ENCODE measurements around the gene GNB5. TPM values are rescaled to one million over a fixed set of nuclear protein-coding genes. Genes with fewer than 3 reads are reported as not detected.
"Not testable (repeated sequence)": the region's sequence is repeated elsewhere in the genome, so short reads cannot be mapped to it uniquely, and the experiment has no call there.

Gene GNB5
- total RNA-seq, 2 donors from 2014 or later = 30.1 to 38.5 TPM

DNA sequence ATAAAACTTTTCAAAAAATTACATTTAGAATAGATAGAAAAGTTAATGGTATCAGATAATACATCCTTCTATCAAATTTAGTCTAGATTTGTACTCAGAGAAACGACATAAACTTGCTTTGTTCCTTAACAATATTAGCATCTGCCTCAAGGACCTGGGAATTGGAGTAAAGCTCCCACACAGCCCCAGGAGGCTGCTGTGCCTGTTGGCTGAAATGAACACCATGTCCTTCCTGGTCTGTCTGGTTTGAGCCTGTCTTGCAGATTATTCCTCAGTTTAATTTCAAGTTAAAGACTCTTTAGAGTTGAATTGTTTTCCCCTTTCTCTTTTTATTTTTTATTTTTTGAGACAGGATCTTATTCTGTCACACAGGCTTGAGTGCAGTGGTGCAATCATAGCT is 19.4 kb downstream of the GNB5 start:
- H3K9me3 ChIP-seq = no peaks in the 10 kb centered on the region
- H3K27me3 ChIP-seq = no peaks in the 10 kb centered on the region
- H3K4me1 ChIP-seq = no peaks in the 10 kb centered on the region
- H3K27ac ChIP-seq = no peak overlapping the region
- H3K36me3 ChIP-seq = no peaks in the 10 kb centered on the region
- TF ChIP-seq CTCF (IDR thresholded peaks at IDR 0.05) = no peak
- H3K4me3 ChIP-seq = no peak overlapping the region
- DNase-seq (ENCODE audit: low spot score) = no peak

GRCh38 chr15:52171386-52171785 is 19.8 kb downstream of the GNB5 start:
- Histone ChIP-seq H3K27me3 (no peaks in the 10 kb centered on the region), H3K4me3 (no peak overlapping the region), H3K4me1 (no peaks in the 10 kb centered on the region), H3K27ac (no peak overlapping the region), H3K36me3 (no peaks in the 10 kb centered on the region), H3K9me3 (no peaks in the 10 kb centered on the region)
- no peak for TF ChIP-seq CTCF (IDR thresholded peaks at IDR 0.05)
- no peak for DNase-seq (ENCODE audit: low spot score)

DNA sequence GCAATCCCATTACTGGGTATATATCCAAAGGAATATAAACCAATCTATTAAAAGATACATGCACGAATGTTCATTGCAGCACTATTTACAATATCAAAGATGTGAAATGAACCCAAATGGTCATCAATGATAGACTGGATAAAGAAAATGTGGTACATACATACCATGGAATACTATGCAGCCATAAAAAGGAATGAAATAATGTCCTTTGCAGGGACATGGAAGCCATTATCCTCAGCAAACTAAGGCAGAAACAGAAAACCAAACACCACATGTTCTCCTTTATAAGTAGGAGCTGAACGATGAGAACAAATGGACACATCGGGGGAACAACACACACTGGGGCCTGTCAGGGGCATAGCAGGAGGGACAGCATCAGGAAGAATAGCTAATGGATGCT is 21.0 kb downstream of the GNB5 start:
- not testable (repeated sequence) for H3K4me3 ChIP-seq; H3K9me3 ChIP-seq; DNase-seq (ENCODE audit: low spot score); H3K27me3 ChIP-seq; H3K27ac ChIP-seq; H3K4me1 ChIP-seq; H3K36me3 ChIP-seq

DNA sequence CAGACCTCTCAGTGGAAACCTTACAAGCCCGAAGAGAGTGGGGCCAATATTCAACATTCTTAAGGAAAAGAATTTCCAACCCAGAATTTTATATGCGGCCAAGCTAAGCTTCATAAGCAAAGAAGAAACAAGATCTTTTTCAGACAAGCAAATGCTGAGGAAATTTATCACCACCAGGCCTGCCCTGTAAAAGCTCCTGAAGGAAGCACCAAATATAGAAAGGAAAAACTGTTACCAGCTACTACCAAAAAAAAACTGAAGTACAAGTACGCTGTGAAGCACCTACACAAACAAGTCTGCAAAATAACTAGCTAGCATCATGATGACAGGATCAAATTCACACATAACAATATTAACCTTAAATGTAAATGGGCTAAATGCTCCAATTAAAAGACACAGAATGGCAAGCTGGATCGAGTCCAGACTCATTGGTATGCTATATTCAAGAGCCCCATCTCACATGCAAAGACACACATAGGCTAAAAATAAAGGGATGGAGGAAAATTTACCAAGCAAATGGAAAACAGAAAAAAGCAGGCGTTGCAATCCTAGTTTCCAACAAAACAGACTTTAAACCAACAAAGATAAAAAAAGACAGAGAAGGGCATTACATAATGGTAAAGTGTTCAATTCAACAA is 25.6 kb downstream of the GNB5 start:
- H3K27me3 ChIP-seq; H3K4me1 ChIP-seq; H3K4me3 ChIP-seq; DNase-seq (ENCODE audit: low spot score); H3K27ac ChIP-seq; H3K9me3 ChIP-seq: not testable (repeated sequence)
- peaks cover 18% of the 10 kb centered on the region for H3K36me3 ChIP-seq

DNA sequence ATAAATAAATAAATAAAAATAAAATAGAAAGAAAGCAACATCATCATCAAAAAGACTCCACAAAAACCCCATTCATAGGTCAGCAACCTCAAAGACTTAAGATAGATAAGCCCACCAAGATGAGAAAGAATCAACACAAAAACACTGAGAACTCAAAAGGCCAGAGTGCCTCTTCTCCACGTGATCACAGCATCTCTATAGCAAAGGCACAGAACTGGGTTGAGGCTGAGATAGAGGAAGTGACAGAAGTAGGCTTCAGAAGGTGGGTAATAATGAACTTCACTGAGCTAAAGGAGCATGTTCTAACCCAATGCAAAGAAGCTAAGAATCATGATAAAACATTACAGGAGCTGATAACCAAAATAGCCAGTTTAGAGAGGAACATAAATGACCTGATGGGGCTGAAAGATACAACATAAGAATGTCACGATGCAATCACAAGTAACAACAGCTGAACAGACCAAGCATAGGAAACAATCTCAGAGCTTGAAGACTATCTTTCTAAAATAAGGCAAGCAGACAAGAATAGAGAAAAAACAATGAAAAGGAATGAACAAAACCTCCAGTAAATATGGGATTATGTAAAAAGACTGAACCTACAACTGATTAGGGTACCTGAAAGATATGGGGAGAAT is 26.4 kb downstream of the GNB5 start:
- H3K27me3 ChIP-seq = no peaks in the 10 kb centered on the region
- TF ChIP-seq CTCF (IDR thresholded peaks at IDR 0.05) = no peak
- no peaks in the 10 kb centered on the region for H3K9me3 ChIP-seq
- peaks cover 18% of the 10 kb centered on the region for H3K36me3 ChIP-seq
- no peak overlapping the region for H3K4me3 ChIP-seq
- peaks cover 0 to 9% of the 10 kb centered on the region in 2 donors for H3K4me1 ChIP-seq
- no peak for DNase-seq (ENCODE audit: low spot score)
- no peak overlapping the region for H3K27ac ChIP-seq

GRCh38 chr15:52163321-52164190 is 27.6 kb downstream of the GNB5 start:
- no peak for TF ChIP-seq CTCF (IDR thresholded peaks at IDR 0.05)

More at GRCh38 chr15:52163321-52164190, 27.6 kb downstream of the GNB5 start:
- Histone ChIP-seq H3K4me3 (no peak overlapping the region), H3K36me3 (peaks cover 26% of the 10 kb centered on the region), H3K27me3 (no peaks in the 10 kb centered on the region), H3K4me1 (peaks cover 0 to 9% of the 10 kb centered on the region in 2 donors), H3K9me3 (no peaks in the 10 kb centered on the region), H3K27ac (no peak overlapping the region)
- peak; percentile 54 for DNase-seq (ENCODE audit: low spot score)
